Activated CD4-positive, alpha-beta T cell treated with anti-CD3 and anti-CD28 coated beads, Interleukin-2, amount 50 U/mL, for 16 hours (primary cell): Measurements from ENCODE around the gene CREB3L1.

Experiments used
- DNase-seq: peaks from one replicate; pipeline ENCODE4 v3.0.0-alpha.2; 2020

Gene CREB3L1

GRCh38 chr11:46277622-46278386, at the start of gene CREB3L1:
Gene CREB3L1, plus strand, starts transcription at chr11:46277662. Its CDS starts 450 bp downstream, at chr11:46278112.
- DNase-seq, result no peak

GRCh38 chr11:46229230-46229629, 48.2 kb upstream of the CREB3L1 start:
- DNase-seq, result no peak

GRCh38 chr11:46234311-46234710, 43.2 kb upstream of the CREB3L1 start:
- DNase-seq, result no peak

GRCh38 chr11:46235777-46236688, 41.4 kb upstream of the CREB3L1 start:
- no peak for DNase-seq

- DNase-seq, result no peak
Observed at GRCh38 chr11:46236918-46237247, 40.6 kb upstream of the CREB3L1 start.

- peak; percentile 86 for DNase-seq
Observed at GRCh38 chr11:46237248-46238077, 40.0 kb upstream of the CREB3L1 start.

GRCh38 chr11:46238078-46238966, 39.1 kb upstream of the CREB3L1 start:
- peak; percentile 72 for DNase-seq

- peak; percentile 89 for DNase-seq
Observed at GRCh38 chr11:46238967-46239800, 38.3 kb upstream of the CREB3L1 start.

- no peak for DNase-seq
Observed at GRCh38 chr11:46239801-46240061, 37.7 kb upstream of the CREB3L1 start.

- no peak for DNase-seq
Observed at GRCh38 chr11:46240371-46240770, 37.1 kb upstream of the CREB3L1 start.

- DNase-seq, result no peak
Observed at GRCh38 chr11:46240861-46241260, 36.6 kb upstream of the CREB3L1 start.

GRCh38 chr11:46242041-46242951, 35.2 kb upstream of the CREB3L1 start:
- DNase-seq, result no peak

GRCh38 chr11:46242952-46243795, 34.3 kb upstream of the CREB3L1 start:
- DNase-seq, result peak; percentile 95

GRCh38 chr11:46243796-46244109, 33.7 kb upstream of the CREB3L1 start:
- no peak for DNase-seq

- DNase-seq, result no peak
Observed at GRCh38 chr11:46246521-46246920, 30.9 kb upstream of the CREB3L1 start.

- DNase-seq, result no peak
Observed at GRCh38 chr11:46247090-46247489, 30.4 kb upstream of the CREB3L1 start.

- peak; percentile 30 for DNase-seq
Observed at GRCh38 chr11:46247659-46248058, 29.8 kb upstream of the CREB3L1 start.

GRCh38 chr11:46248289-46249102, 29.0 kb upstream of the CREB3L1 start:
- peak; percentile 21 for DNase-seq
